Measurements from ENCODE around the gene RUFY4. TPM values are rescaled to one million over a fixed set of nuclear protein-coding genes. Genes with fewer than 3 reads are reported as not detected.

Gene RUFY4
- total RNA-seq, 1 donor from 2014 or later = not detected

DNA sequence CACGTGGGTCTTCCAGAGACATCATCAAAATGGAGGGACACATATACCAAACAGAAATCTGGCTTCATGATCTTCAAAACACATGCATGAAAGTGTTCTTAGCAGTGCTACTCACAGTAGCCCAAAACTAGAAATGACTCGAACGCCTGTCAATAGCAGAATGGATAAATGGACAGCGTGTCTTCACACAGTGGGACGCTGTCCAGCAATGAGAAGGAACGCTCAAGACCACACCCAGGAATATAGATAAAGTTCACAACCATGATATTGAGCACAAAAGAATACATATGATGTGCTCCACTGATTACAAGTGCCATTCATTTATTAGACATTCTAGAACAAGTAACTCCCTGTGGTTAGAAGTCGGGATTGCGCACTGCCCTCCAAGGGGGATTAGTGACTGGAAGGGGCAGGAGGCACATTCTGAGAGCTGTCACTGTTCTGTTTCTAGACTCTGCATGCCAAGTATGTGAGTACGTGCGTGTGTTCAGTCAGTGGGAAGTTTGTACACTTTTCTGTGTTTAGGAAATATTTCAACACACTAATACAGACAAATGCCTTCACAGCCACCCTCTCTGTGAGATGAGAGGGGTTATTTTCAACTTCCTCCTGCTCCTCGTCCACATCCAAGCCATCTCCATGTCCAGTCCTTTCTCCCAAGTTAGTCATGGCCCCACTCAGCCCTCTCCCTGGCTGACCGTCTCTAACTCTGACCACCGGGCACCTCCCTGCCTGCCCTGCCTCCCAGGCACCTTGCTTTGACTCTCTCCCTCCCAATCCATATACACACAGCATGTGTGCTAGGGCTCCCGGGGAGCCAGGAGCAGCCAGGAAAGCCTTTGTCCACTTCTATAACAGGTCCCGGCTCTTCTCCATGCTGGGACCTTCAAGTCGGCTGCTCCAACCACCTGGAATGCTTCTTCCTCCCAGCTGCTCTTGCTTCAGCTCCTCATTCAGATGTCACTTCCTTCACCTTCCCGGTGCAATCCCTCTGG is 39.4 kb upstream of the RUFY4 start:
- intact Hi-C loops (cut with micrococcal nuclease) = loop anchor here (10.0 kb wide), 1 partner anchor 245 kb away; no protein-coding TSS in a partner anchor

DNA sequence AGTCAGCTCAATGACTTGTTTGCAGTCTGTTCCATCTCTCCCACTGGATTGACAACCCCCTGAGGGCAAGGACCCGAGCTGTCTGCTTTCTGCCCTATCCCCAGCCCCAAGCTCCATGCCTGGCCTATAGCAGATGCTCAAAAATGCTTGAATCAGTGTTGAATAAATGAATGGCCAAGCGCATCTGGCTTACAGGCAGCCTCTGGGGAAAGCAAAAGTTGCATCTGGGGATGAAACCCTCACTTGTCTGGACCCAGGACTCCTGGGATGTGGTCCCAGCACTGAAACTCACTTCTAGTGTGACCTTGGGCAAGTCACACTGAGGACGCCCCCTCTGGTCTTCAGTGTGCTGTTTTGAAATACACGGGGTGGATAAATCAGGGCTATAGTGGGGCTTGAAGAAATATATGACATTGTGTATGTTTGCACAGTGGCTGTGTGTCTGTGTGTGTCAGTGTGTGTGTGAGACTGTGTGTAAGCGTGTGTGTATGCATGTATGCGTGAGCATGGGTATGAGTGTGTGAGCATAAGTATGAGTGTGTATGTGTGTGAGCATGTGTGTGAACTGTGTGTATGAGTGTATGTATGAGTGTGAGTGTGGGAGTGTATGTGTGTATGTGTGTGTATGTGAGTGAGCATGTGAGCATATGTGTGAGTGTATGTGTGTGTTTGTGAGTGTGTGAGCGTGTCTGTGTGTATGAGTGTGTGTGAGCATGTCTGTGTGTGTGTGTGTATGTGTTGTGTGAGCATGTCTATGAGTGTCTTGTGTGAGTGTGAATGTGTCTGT is 38.5 kb upstream of the RUFY4 start:
- ATAC-seq = no peak
- intact Hi-C loops (cut with micrococcal nuclease) = loop anchor here (10.0 kb wide), 1 partner anchor 246 kb away; no protein-coding TSS in a partner anchor
- DNase-seq = no peak

More for the DNA sequence above, 39.4 kb upstream of the RUFY4 start:
- ATAC-seq (no peak), DNase-seq (no peak)

DNA sequence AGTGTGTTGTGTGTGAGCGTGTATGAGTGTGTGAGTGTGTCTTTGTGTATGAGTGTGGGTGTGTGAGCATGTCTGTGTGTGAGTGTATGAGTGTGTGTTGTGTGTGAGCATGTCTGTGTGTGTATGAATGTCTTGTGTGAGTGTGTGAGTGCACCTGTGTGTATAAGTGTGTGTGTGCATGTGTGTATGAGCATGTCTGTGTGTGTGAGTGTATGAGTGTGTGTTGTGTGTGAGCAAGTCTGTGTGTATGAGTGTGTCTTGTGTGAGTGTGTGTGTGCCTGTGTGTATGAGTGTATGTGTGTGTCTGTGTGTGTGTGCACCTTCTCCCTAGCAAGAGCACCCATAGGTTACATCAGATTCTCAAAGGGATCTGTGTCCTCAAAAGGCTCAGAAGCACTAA is 37.8 kb upstream of the RUFY4 start:
- intact Hi-C loops (cut with micrococcal nuclease) = loop anchor here (10.0 kb wide), 1 partner anchor 246 kb away; no protein-coding TSS in a partner anchor
- no peak for DNase-seq
- ATAC-seq = no peak

DNA sequence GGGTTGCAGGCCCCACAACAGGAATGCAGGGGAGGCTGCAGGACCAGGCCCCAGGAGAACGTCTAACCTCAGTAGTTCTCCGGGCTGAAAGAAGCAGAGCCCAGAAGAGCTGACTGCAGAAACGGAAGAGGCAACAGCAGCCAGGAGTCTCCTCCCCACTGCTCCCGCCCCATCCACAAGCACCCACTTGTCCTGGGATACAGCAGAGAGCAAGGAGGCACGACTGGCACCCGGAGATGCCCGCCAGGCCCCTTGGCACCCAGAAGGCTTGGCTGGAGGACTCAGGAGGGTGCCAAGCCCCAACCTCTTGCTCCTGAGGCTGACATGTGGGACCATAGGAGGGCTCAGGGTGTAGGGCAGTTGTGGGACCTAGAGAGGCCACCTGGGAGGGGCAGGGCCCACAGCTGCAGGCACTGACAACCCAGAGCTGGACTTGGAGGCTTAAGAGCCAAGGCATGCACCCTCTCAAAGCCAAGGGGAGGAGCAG is 37.2 kb upstream of the RUFY4 start:
- no peak for ATAC-seq
- intact Hi-C loops (cut with micrococcal nuclease) = loop anchor here (10.0 kb wide), 1 partner anchor 247 kb away; no protein-coding TSS in a partner anchor
- no peak for DNase-seq

DNA sequence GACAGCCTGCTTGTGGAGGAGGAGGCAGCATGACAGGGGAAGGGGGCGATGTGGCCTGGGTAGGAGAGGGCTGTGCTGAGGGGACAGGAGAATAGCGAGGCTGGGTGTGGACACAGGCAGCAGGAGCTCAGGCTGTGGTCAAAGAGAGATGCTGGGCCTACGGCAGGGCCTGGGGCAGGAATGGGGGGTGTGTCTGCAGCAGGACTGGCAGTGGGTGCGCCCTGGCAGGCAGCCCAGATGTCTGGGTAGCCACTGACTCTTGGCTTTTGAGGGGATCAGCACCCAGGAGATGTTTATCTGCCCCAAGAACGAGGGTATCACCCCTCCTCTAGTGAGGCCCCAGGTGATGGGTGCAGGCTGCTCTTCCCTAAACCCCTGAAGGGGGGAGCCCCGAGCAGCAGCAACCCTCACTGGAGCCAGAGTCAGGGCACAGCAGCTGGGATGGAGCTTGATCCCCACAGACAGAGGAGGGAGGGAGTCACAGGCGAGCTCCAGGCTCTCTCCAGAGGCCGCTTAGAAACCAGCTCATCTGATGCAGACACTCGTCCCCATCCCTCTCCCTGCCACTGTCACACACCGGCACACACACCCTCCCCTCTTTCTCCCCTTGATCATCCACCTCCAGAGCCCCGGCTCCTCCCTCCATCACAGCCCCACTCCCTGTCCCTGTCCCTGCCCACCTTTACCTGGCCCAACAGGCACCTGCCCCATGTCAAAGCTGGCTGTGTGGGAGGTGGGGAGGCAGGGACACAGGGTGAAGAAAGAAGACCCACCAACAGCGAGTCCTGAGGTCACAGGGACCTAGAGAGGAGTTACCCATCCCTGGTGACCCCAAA is 36.5 kb upstream of the RUFY4 start:
- intact Hi-C loops (cut with micrococcal nuclease) = loop anchor here (10.0 kb wide), 1 partner anchor 248 kb away; no protein-coding TSS in a partner anchor
- ATAC-seq = no peak
- no peak for DNase-seq

DNA sequence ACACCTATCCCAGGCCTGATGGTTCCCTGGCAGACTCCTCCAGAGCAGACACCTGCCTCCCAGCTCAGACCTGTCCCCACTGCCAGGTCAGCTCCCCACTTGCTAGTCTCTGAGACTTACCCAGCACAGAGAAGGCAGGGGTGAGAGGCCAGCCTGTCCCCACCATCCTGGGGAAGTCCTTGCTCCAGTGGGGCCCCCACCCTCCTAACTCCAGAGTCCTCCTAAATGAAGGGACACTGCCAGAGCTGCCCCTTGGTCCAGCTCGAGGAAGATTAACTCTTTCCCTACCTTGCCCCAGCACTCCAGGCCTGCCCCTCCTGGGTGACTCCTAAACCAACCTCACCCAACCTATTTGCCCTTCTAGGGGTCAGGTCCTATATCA is 35.9 kb upstream of the RUFY4 start:
- ATAC-seq (no peak), DNase-seq (no peak)
- intact Hi-C loops (cut with micrococcal nuclease) = loop anchor here (10.0 kb wide), 1 partner anchor 248 kb away; no protein-coding TSS in a partner anchor

DNA sequence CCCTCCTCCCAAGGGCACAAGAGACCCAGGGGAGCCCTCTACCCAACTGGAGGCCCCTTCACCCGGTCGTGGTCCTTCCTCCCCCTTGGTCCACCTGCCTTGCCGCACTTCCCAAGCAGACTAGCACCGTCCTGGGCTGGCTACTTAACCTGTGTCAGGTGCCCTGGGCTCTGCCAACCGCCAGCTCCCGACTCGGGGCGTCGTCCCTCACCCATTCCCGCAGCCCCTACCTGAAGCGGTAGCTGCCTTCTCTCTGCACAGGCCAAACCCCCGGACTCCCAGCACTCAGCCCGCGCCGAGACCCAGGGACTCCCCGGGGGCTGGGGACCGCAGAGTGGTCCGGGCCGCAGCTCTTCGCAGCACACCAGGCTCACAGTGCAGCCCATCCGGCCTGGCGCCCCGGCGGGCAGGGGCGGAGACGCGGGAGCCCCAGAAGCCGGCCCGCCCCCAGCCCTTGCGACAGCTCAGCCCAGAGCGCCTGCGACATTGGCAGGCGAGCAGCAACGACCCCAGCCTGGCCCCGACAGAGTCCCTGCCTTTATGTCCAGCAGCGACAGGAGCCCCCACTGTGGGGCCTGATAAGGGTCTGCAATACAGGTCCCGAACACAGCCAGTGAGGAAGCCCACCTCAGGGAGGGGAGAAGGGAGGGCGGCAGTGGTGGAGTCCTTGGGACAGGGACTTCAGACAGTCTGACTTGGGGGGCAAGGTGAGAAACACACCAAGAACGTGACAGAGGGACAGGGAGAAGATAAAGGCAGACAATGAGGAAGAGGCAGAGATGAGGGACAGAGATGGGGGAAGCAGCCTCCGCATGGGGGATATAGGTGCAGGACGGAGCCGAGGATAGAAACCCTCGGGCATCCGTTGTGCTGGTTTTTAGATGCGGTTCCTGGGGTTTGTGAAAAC is 35.2 kb upstream of the RUFY4 start:
- intact Hi-C loops (cut with micrococcal nuclease) = loop anchor here (10.0 kb wide), 1 partner anchor 249 kb away; no protein-coding TSS in a partner anchor
- ATAC-seq = peak; percentile 4
- DNase-seq = no peak

DNA sequence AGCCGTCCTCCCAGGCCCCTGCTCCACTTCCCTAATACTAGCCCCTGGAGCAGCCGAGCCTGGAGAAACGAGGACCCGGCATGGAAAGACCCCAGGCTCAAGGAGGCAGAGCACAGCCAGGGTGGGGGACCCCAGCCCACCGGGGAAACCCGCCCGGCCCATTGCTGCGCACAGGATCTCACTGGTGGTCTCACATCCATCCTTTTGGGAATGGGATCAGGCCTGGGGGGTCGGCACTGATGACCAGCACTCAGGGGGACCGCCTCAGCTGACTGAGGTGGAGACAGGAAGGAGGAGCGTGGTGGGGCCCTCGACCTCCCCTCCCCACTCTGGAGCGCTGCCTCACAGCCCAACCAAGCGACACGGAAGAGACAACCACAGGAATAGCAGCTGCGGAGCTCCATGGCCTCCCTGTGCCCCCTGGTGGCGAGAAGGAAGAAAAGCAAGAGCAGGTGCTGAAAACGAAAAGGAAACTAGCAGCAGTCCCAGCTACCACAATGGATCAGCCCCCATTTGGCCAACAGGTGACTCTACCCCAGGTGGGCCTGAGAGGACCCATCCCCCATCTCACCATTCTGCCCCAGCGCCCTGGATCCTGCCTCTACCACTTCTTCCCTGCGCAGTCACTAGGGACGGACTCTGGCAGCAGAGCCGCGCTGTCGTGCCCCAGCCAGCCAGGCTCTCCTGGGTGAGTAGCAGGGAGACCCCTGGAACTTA is 34.4 kb upstream of the RUFY4 start:
- peak; percentile 74 for DNase-seq
- ATAC-seq = peak; percentile 82
- intact Hi-C loops (cut with micrococcal nuclease) = loop anchor here (10.0 kb wide), 1 partner anchor 250 kb away; no protein-coding TSS in a partner anchor

DNA sequence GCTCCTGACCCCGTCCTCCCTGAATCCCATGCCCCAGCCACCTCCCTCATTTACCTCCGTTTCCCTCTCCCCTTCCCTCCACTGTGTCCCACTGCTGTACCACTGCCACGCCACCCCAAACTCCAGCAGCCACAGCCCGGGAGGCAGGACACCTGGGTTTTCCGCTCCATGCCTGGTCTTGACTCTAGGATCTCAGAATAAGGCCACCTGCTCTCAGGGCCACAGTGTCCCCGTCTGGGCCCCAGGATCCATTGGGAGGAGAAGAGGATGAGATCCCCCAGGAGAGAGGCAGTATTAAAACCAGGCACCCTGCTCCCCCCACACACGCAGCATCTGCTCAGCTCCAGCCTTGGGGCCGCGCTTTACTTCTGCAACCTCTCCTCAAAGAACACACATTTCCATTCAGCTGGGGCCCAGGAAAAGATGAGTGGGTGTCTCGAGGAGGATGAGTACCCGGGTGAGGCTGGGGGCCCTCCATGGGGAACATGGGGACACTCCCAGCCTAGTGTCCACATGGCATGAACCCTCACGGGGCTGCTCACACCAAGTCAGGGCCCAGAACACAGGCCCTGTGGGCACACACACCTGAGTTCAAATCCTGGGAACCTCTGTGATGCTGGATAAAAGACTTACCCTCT is 33.5 kb upstream of the RUFY4 start:
- no peak for DNase-seq
- ATAC-seq = no peak
- intact Hi-C loops (cut with micrococcal nuclease) = loop anchor here (10.0 kb wide), 1 partner anchor 251 kb away; no protein-coding TSS in a partner anchor

DNA sequence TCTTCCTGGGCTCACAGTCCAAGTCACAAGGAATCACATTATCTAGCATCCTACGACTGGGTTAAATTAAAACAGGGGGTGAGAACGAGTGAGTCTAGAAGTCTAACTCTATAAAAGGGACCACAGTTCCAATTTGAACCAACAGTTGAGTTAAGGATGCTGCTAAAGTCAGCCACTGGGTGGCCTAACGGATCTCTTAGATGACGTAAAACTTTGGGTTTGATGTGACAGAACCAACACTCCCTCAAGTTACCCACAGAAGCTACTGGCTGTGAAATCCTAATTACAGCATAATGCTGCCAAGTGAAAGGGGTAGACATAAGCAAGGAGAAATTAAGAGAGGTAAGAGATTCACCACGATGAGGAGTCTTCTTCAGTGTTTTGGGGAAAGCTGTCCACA is 32.7 kb upstream of the RUFY4 start:
- no peak for DNase-seq
- intact Hi-C loops (cut with micrococcal nuclease) = loop anchor here (10.0 kb wide), 1 partner anchor 252 kb away; no protein-coding TSS in a partner anchor
- ATAC-seq = no peak

DNA sequence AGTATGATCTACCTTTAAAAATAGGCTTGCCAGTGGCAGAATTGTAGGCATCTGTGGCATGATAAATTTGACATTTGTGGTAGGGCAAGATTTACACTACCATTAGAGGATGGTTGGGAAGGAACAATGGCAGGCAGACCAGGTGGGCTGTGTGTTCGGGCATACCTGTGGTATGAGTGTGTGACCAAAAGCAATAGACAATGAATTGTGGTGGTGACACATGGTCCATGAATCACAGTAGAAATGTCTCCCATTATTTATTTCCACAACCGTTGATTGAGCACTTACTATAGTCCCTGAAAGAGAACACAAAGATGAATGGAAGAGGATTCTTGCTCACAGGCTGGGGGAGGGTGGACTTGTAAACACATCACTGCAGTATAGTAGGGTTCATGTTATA is 29.9 kb upstream of the RUFY4 start:
- intact Hi-C loops (cut with micrococcal nuclease) = loop anchor here (10.0 kb wide), 1 partner anchor 254 kb away; no protein-coding TSS in a partner anchor
- ATAC-seq = no peak
- DNase-seq = no peak

DNA sequence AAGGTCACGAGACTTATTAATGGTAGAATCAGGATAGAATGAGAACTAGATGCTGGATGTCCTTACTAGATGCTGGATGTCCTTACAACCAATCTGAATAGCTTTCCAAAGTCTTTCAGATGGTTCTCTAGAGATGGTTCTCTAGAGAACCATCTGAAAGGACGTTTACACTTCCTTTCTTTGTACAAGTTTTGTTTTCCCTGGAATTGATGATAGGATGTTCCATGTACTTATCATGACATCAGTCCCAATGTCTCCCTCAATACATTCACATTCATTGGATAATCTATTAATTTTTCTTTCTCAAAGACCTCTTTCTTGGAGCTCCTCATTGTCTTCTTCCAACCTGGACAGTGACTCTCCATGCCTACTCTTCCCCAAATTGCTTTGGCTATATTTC is 28.2 kb upstream of the RUFY4 start:
- no peak for ATAC-seq
- DNase-seq = no peak
- intact Hi-C loops (cut with micrococcal nuclease) = no loop called here

DNA sequence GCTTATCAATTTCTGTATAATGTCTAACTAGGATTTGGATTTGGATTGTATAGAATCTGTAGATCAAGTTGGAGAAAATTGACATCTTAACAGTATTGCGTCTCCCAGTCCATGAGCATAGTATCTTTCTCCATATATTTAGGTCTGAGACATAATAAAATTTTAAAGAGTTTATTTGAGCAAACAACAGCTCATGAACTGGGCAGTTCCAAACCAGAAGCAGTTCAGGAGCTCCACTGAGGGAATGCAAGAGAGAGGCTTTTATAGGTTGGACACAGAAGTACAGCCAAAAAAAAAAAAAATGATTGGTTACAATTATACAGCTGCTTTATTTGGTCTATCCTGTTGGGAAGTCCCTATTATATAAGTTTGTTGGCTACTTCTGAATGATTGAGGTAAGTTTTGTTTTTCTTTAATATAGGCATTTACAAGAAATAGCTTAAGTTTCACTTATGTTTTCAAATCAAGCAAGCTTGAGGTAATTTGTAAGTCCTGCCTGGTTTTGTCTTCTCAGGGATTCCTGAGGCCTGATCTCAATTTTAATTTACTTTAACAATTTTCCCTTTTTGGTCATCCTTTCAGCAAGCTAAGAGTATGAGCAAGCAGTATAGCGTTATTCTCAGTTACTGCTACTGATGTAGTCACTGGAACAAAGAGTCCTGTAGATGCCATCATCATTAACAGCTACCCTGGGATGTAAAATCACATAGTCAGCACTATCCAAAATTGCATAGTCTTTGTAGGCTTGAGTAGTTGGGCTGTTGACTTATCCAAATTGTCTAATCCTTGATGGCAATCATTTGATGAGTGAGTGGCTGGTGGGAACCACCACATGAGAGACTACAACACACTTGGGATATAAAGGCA is 27.5 kb upstream of the RUFY4 start:
- no peak for ATAC-seq
- intact Hi-C loops (cut with micrococcal nuclease) = no loop called here
- no peak for DNase-seq

DNA sequence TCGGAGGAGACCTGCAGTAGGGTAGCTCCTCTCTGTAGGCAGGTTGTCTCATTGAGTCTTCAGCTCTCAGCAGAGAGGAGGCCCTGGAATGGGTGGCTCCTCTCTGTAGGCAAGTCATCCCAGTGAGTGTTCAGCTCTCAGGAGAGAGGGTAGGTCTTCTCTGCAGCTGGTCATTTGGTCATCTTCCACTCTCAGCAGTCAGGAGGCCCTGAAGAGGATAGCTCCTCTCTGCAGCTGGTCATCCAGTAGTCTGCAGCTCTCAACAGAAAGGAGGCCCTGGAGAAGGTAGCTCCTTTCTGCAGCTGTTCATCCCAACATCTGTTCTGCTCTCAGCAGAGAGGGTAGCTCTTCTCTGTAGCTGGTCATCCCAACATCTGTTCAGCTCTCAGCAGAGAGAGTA is 26.0 kb upstream of the RUFY4 start:
- ATAC-seq (no peak), DNase-seq (no peak)
- intact Hi-C loops (cut with micrococcal nuclease) = no loop called here

DNA sequence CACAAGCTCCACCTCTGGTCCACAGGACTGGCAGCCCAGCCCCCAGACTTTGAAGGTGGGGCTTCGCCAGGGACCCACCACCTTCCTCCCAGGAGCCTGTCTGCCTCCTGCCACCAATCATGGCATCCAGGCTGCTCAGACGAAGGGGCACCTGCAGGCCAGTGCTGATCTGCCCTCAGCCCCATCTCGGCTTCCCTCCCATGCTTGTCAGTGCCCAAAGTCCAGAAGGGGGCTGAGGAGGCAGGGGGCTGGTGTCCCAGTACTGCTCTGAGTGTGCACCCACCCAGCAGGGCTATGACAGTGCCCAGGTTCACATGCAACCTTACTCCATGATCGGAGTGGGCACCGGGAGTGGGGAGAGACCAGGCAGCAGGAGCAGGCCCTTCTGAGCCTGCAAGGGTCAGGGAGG is 25.3 kb upstream of the RUFY4 start:
- intact Hi-C loops (cut with micrococcal nuclease) = no loop called here
- DNase-seq = no peak
- ATAC-seq = no peak

All from left ventricle myocardium superior (tissue), 1 donor.